K562 (cell line): ENCODE measurements around the gene KCND3. TPM values are rescaled to one million over a fixed set of nuclear protein-coding genes. Genes with fewer than 3 reads are reported as not detected.

Experiments
- ATAC-seq: fragments of 200-7000 bp; cut with Tn5 transposase; 3 replicates; pipeline ENCODE4 v1.9.1; 2020; ENCODE audit warnings: moderate library complexity
- BruUV-seq: library from RNA; stranded (reverse); fragments of 400-500 nt; replicated peaks from 2 replicates; lab custom pipeline; 2021; lab: Mats Ljungman, UMichigan
- CTCF ChIA-PET: fragments of 300-600 bp; formaldehyde crosslinking; extraction: SDS; loops from one replicate; lab custom pipeline; 2021; ENCODE audit warnings: low intra/inter-chr PET ratio; lab: Yijun Ruan, JAX
- POLR2A ChIA-PET: fragments of 300-600, 350-650 bp; sonication (Branson Sonifier 250); formaldehyde crosslinking; extraction: SDS; loops from one replicate; lab custom pipeline; 2021; ENCODE audit warnings: antibody characterized with exemption, inconsistent platforms; lab: Yijun Ruan, JAX
- DNase-seq, 4 experiments: peaks; one replicate each; pipeline versions ENCODE4 v3.0.0 to v3.0.0-alpha.2; 2011 to 2018; ENCODE audit warnings: low spot score in 3 of 4, mixed read lengths in 3 of 4; ENCODE audit errors: extremely low read depth in 1 of 4
- FAIRE-seq: peaks from 2 replicates; lab custom pipeline; 2011; peaks lifted over from hg19 to GRCh38; lab: Jason Lieb, UNC
- H2AFZ ChIP-seq: 2 replicates; pipeline ENCODE4 v1.6.0; 2011; ENCODE audit warnings: low read depth, low read length, control low read depth, inconsistent platforms
- H3K27ac ChIP-seq: fragments of 200-600 bp; 3 replicates; pipeline ENCODE4 v1.8.0; 2011; ENCODE audit warnings: low read depth, mild to moderate bottlenecking, control low read depth, inconsistent platforms, low read length, moderate library complexity, mixed read lengths; ENCODE audit errors: extremely low read depth
- H3K27me3 ChIP-seq, 2 experiments: fragments of 300-600 bp in 1 of 2; 2 replicates in 1 of 2; 3 replicates in 1 of 2; pipeline versions ENCODE4 v1.6.0 to v1.8.0; 2011; ENCODE audit warnings: inconsistent platforms in 2 of 2, low read length in 2 of 2, mild to moderate bottlenecking in 1 of 2, mixed read lengths in 1 of 2, moderate library complexity in 1 of 2; ENCODE audit not compliant: control insufficient read depth in 2 of 2, insufficient read depth in 2 of 2
- H3K36me3 ChIP-seq: fragments of 300-600 bp; 3 replicates; pipeline ENCODE4 v1.8.0; 2011; ENCODE audit warnings: mild to moderate bottlenecking, low read length, inconsistent platforms; ENCODE audit not compliant: control insufficient read depth, insufficient read depth
- H3K4me1 ChIP-seq, 2 experiments: fragments of 200-600 bp in 1 of 2; replicated peaks in 1 of 2; 2 replicates in 1 of 2; 3 replicates in 1 of 2; pipeline versions ENCODE4 v1.5.1 to v1.8.0; 2011; ENCODE audit warnings: inconsistent platforms in 2 of 2, low read length in 2 of 2, mild to moderate bottlenecking in 1 of 2, mixed read lengths in 1 of 2, moderate library complexity in 1 of 2; ENCODE audit not compliant: control insufficient read depth in 2 of 2, insufficient read depth in 2 of 2
- H3K4me2 ChIP-seq: 2 replicates; pipeline ENCODE4 v1.6.1; 2011; ENCODE audit warnings: low read length, control low read depth, inconsistent platforms, mixed read lengths; ENCODE audit not compliant: insufficient read depth
- H3K4me3 ChIP-seq: fragments of 200-600 bp; sonication (generic), shearing (Covaris generic); 2 replicates; pipeline ENCODE4 v1.5.1; 2016; ENCODE audit warnings: control low read depth, inconsistent platforms
- H3K79me2 ChIP-seq: fragments of 200-600 bp; 3 replicates; pipeline ENCODE4 v1.8.0; 2011; ENCODE audit warnings: low read length, inconsistent platforms; ENCODE audit not compliant: control insufficient read depth, insufficient read depth
- H3K9ac ChIP-seq, 2 experiments: 2 replicates each; pipeline versions ENCODE4 v1.6.0 to v1.6.1; 2011; ENCODE audit warnings: low read depth in 2 of 2, low read length in 2 of 2, control low read depth in 1 of 2, inconsistent platforms in 1 of 2, mild to moderate bottlenecking in 1 of 2, mixed read lengths in 1 of 2; ENCODE audit not compliant: insufficient read depth in 1 of 2
- H3K9me1 ChIP-seq: one replicate; pipeline ENCODE4 v1.6.0; 2011; ENCODE audit warnings: inconsistent platforms, mild to moderate bottlenecking, low read length, moderate library complexity; ENCODE audit not compliant: control insufficient read depth, insufficient read depth
- H3K9me3 ChIP-seq: replicated peaks from 2 replicates; pipeline ENCODE4 v1.5.1; 2011; ENCODE audit warnings: low read depth, low read length, inconsistent platforms; ENCODE audit not compliant: control insufficient read depth, insufficient read depth
- H4K20me1 ChIP-seq: replicated peaks from 2 replicates; pipeline ENCODE4 v1.6.1; 2011; ENCODE audit warnings: low read length, inconsistent platforms, mixed read lengths; ENCODE audit not compliant: control insufficient read depth, insufficient read depth
- AFF4 ChIP-seq: sonication (generic); formaldehyde crosslinking; IDR thresholded peaks from 2 replicates; pipeline ENCODE4 v1.8.0; 2023; ENCODE audit warnings: mild to moderate bottlenecking, missing genetic modification reagents
- CREB3L1 ChIP-seq: fragments of 450-650 bp; IDR thresholded peaks from 2 replicates; pipeline ENCODE4 v1.6.1; 2014; ENCODE audit warnings: low read depth, mild to moderate bottlenecking, moderate library complexity, borderline replicate concordance
- GATAD2B ChIP-seq: fragments of 450-650 bp; IDR thresholded peaks from 2 replicates; pipeline ENCODE4 v1.6.1; 2017; ENCODE audit warnings: mild to moderate bottlenecking, borderline replicate concordance
- GTF3C2 ChIP-seq: IDR thresholded peaks from 3 replicates; pipeline ENCODE4 v1.6.1; 2011; ENCODE audit warnings: borderline replicate concordance, mild to moderate bottlenecking, moderate library complexity; ENCODE audit not compliant: insufficient read length; ENCODE audit errors: extremely low read depth
- ILK ChIP-seq: fragments of 450-650 bp; IDR thresholded peaks from 2 replicates; pipeline ENCODE4 v1.6.1; 2016; ENCODE audit warnings: missing genetic modification characterization, low read depth, mild to moderate bottlenecking, missing compliant biosample characterization, moderate library complexity, borderline replicate concordance
- SIRT6 ChIP-seq: IDR thresholded peaks from one replicate; pipeline ENCODE4 v1.6.1; 2012; ENCODE audit warnings: low read depth, mild to moderate bottlenecking, control low read depth, inconsistent platforms, low read length, moderate library complexity
- SMARCA5 ChIP-seq: fragments of 450-650 bp; IDR thresholded peaks from 2 replicates; pipeline ENCODE4 v1.6.1; 2016
- TAF9B ChIP-seq: fragments of 450-650 bp; IDR thresholded peaks from 2 replicates; pipeline ENCODE4 v1.6.1; 2018; ENCODE audit warnings: mild to moderate bottlenecking; ENCODE audit not compliant: partially characterized antibody
- ZNF146 ChIP-seq: IDR thresholded peaks from one replicate; pipeline ENCODE4 v1.6.1; 2018; ENCODE audit warnings: missing compliant biosample characterization; ENCODE audit not compliant: unreplicated experiment
- ZNF398 ChIP-seq: fragments of 250-450 bp; sonication (Bioruptor Pico); IDR thresholded peaks from 2 replicates; pipeline ENCODE4 v1.8.0; 2021; ENCODE audit warnings: moderate library complexity, mild to moderate bottlenecking, inconsistent platforms
- WGBS: fragments of 100-300 bp; shearing (Covaris generic); methylation state at CpG from one replicate; pipeline ENCODE4 v1.1.6; 2016; ENCODE audit warnings: low coverage, mixed read lengths; ENCODE audit not compliant: insufficient coverage; ENCODE audit errors: missing lambda C conversion rate; 5-methylcytosine and 5-hydroxymethylcytosine counted together
- in situ Hi-C: fragments of 300-500 bp; cut with MboI; formaldehyde crosslinking; loops from 4 replicates; pipeline ENCODE4 v1.15.0; 2018; ENCODE audit warnings: inconsistent platforms, mixed read lengths
- intact Hi-C: fragments of 100-400 bp; cut with micrococcal nuclease; formaldehyde crosslinking; loops from 2 replicates; pipeline ENCODE4 v1.14.2; 2022
- polyA plus RNA-seq, 8 experiments: library from polyadenylated mRNA; depleted of rRNA in 4 of 8; stranded (reverse) in 5 of 8; unstranded in 3 of 8; fragments of >200 nt; fragmentation: Nextera tagmentation in 2 of 8; fragmentation: Illumina TruSeq in 1 of 8; extraction: Ambion mirVana in 2 of 8; extraction: Trizol in 1 of 8; gene quantifications; 2 replicates each; pipeline versions ENCODE4 v1.2.1 to v1.2.3, GENCODE V29; 2011 to 2014; ENCODE audit warnings: inconsistent platforms in 1 of 8, missing spikeins in 1 of 8
- total RNA-seq, 7 experiments: library from RNA; depleted of rRNA in 6 of 7; stranded (reverse); fragments of >200 nt in 6 of 7; fragmentation: Illumina TruSeq in 2 of 7; extraction: Trizol in 2 of 7; gene quantifications; 2 replicates each; pipeline versions ENCODE4 v1.2.1 to v1.2.3, GENCODE V29; 2011 to 2021; ENCODE audit warnings: low replicate concordance in 1 of 7

KCND3 gene
- total and polyA plus RNA-seq, 9 of the 15 experiments (the other 6 are each of a cell fraction or from before 2014, with no cell fraction given), result not detected

GRCh38 chr1:111955755-111956154 is 33.7 kb downstream of the KCND3 start:
- DNase-seq (no peak), FAIRE-seq (no peak), ATAC-seq (no peak)
- no TSS peak for BruUV-seq
- no peak overlapping the region for H2AFZ ChIP-seq
- H3K27ac ChIP-seq, result no peak overlapping the region
- no peak overlapping the region for H3K4me3 ChIP-seq
- H3K27me3 ChIP-seq, result peaks cover 21 to 48% of the 10 kb centered on the region in 2 experiments; a peak in 4 of 5 replicates
- H4K20me1 ChIP-seq, result no peaks in the 10 kb centered on the region; the same call in 1 of the 2 replicates
- WGBS, result 2% methylated on average over 6 of the region's 6 CpGs
- H3K36me3 ChIP-seq, result no peaks in the 10 kb centered on the region
- H3K9me3 ChIP-seq, result no peaks in the 10 kb centered on the region
- no peaks in the 10 kb centered on the region for H3K4me1 ChIP-seq
- CTCF ChIA-PET, result no interaction called here
- H3K9ac ChIP-seq, result no peak overlapping the region; a peak in 1 of 4 replicates
- H3K4me2 ChIP-seq, result no peak overlapping the region
- POLR2A ChIA-PET, result no interaction called here
- intact Hi-C loops, result no loop called here
- in situ Hi-C loops, result no loop called here
- no peaks in the 10 kb centered on the region for H3K9me1 ChIP-seq
- no peaks in the 10 kb centered on the region for H3K79me2 ChIP-seq
- no peak for TF ChIP-seq TAF9B
- TF ChIP-seq AFF4 (CRISPR knock-in tag), result no peak
- TF ChIP-seq GTF3C2, result no peak
- no peak for TF ChIP-seq GATAD2B
- TF ChIP-seq ZNF398 (CRISPR knock-in tag), result no peak
- TF ChIP-seq CREB3L1, result no peak
- no peak for TF ChIP-seq ILK (tag)
- no peak for TF ChIP-seq ZNF146 (CRISPR knock-in tag)
- no peak for TF ChIP-seq SMARCA5
- TF ChIP-seq SIRT6, result no peak
